Heart right ventricle (tissue), 16 donors: ENCODE results near the gene SLC6A8. TPM values are rescaled to one million over a fixed set of nuclear protein-coding genes. Genes with fewer than 3 reads are reported as not detected.

Source experiments
- ATAC-seq, 8 donors: fragments of 200-7000 bp; cut with Tn5 transposase; one replicate each; pipeline ENCODE4 v1.9.1; 2020; ENCODE audit warnings: mild to moderate bottlenecking in 8 of 8, moderate library complexity in 8 of 8, moderate number of reproducible peaks in 1 of 8
- DNase-seq, 2 donors: peaks; one replicate each; pipeline ENCODE4 v3.0.0-alpha.2; 2020
- H3K27ac ChIP-seq, 10 donors: fragments of 200-600 bp; sonication (generic) in 2 of 10; one replicate each; pipeline versions ENCODE4 v1.5.0 to v1.8.0; 2020 to 2022; ENCODE audit warnings: mild to moderate bottlenecking in 3 of 10
- H3K27me3 ChIP-seq, 7 donors: fragments of 200-600 bp; one replicate each; pipeline ENCODE4 v1.8.0; 2021 to 2022; ENCODE audit warnings: mild to moderate bottlenecking in 2 of 7
- H3K36me3 ChIP-seq, 9 donors: fragments of 200-600 bp; sonication (generic) in 1 of 9; one replicate each; pipeline versions ENCODE4 v1.5.0 to v1.8.0; 2020 to 2022; ENCODE audit warnings: mild to moderate bottlenecking in 2 of 9
- H3K4me1 ChIP-seq, 9 donors: fragments of 200-600 bp; sonication (generic) in 1 of 9; one replicate each; pipeline versions ENCODE4 v1.5.0 to v1.8.0; 2020 to 2022; ENCODE audit warnings: mild to moderate bottlenecking in 4 of 9
- H3K4me3 ChIP-seq, 10 donors: fragments of 200-600 bp; sonication (generic) in 2 of 10; one replicate each; pipeline versions ENCODE4 v1.5.0 to v1.8.0; 2020 to 2022; ENCODE audit warnings: mild to moderate bottlenecking in 7 of 10, moderate library complexity in 2 of 10
- H3K9me3 ChIP-seq, 11 donors: fragments of 200-600 bp in 10 of 11; sonication (generic) in 2 of 11; one replicate each; pipeline versions ENCODE4 v1.5.0 to v1.8.0; 2013 to 2022; ENCODE audit warnings: mild to moderate bottlenecking in 2 of 11, control low read depth in 1 of 11, moderate library complexity in 1 of 11
- CTCF ChIP-seq, 9 donors: fragments of 200-600 bp; sonication (generic) in 2 of 9; IDR thresholded peaks; one replicate each; pipeline versions ENCODE4 v1.5.0 to v1.8.0; 2021 to 2022; ENCODE audit warnings: antibody characterized with exemption in 9 of 9, mild to moderate bottlenecking in 5 of 9, moderate library complexity in 1 of 9
- WGBS, 2 donors: extraction: QIAGEN DNeasy Blood & Tissue Kit; methylation state at CpG; one replicate each; pipeline ENCODE4 v1.1.7; 2013; ENCODE audit warnings: inconsistent platforms in 1 of 2; 5-methylcytosine and 5-hydroxymethylcytosine counted together
- intact Hi-C, 10 donors: fragments of 100-400 bp; cut with DNase I; formaldehyde crosslinking; loops; one replicate each; pipeline versions ENCODE4 v1.11.1 to v1.14.2; 2022
- polyA plus RNA-seq, 2 donors: library from polyadenylated mRNA; stranded (reverse); fragments of 200-250 nt; gene quantifications; one replicate each; pipeline ENCODE4 v1.2.3, GENCODE V29; 2013
- total RNA-seq, 10 donors: library from RNA; stranded (reverse); fragmentation: NEBNext Ultra II Directional in 3 of 10; extraction: Animal tissue kit (Norgen Biotek cat#: 25700) in 3 of 10; gene quantifications; one replicate each; pipeline versions ENCODE4 v1.2.1 to v1.2.4, GENCODE V29; 2021 to 2023
- donor health status: Arrhythmogenic right ventricular cardiomyopathy.
- donor health status: ischemic (EF 13 %, LVEDD 7.1; RV severe dilation, severe dysfunction).
- donor health status: healthy with polysubstance abuse.
- donor health status: DM: no; HTN: yes; CAD: no.
- donor health status: DM: no; HTN: no; CAD: no.
- donor health status: ischemic (EF 25% LVEDD 6.9; RV normal size, moderate dysfunction).
- donor health status: ischemic (EF 25% LVEDD 5.7; RV mildly dilated, moderate dysfunction).
- donor health status: healthy.
- donor health status: DM: yes; HTN: yes; CAD: no.
- donor health status: Ischemic cardiomyopathy.
- donor health status: ischemic (EF 35%, LVEDD 5.7; RV mildly dilated, moderate dysfunction).
- donor health status: nonischemic (EF 11% LVEDD 7.7; RV severe dilation, severe dysfunction).
- donor health status: DM: yes; HTN: yes; CAD: no.
- donor health status: PGD.
- donor health status: ischemic (EF 29% LVEDD 5.4; RV normal size, mild dysfunction).
- donor health status: nonischemic (EF 23%, LVEDD 6.1; RV moderate dilation, normal function).

SLC6A8 gene
- total and polyA plus RNA-seq, 12 donors, result 128 to 238 (median 176) TPM

GRCh38 chrX:153732401-153732800, 44.7 kb downstream of the SLC6A8 start:
- ATAC-seq (no peak), DNase-seq (no peak)
- H3K4me3 ChIP-seq, result no peak overlapping the region
- peaks cover 0 to 43% (median 0%) of the 10 kb centered on the region in 9 donors for H3K36me3 ChIP-seq
- H3K4me1 ChIP-seq, result peaks cover 0 to 24% (median 8%) of the 10 kb centered on the region in 9 donors
- 92 to 94% methylated on average over 12 to 14 of the region's 14 CpGs for WGBS, 2 donors
- intact Hi-C loops, result no loop called here
- H3K27ac ChIP-seq, result no peak overlapping the region
- peaks cover 0 to 8% (median 0%) of the 10 kb centered on the region in 11 donors for H3K9me3 ChIP-seq
- no peak for TF ChIP-seq CTCF (IDR thresholded peaks at IDR 0.05)
- no peaks in the 10 kb centered on the region for H3K27me3 ChIP-seq

- DNase-seq, result no peak
- WGBS, 2 donors, result 85 to 93% methylated on average over 5 to 15 of the region's 15 CpGs
- Histone ChIP-seq H3K27ac (no peak overlapping the region), H3K4me3 (no peak overlapping the region), H3K27me3 (no peaks in the 10 kb centered on the region), H3K36me3 (peaks cover 0 to 43% (median 0%) of the 10 kb centered on the region in 9 donors), H3K4me1 (peaks cover 0 to 14% (median 0%) of the 10 kb centered on the region in 9 donors), H3K9me3 (peaks cover 0 to 8% (median 0%) of the 10 kb centered on the region in 11 donors)
- TF ChIP-seq CTCF (IDR thresholded peaks at IDR 0.05), result no peak
- ATAC-seq, result no peak
- intact Hi-C loops, result no loop called here
Observed at GRCh38 chrX:153733651-153734240, 46.0 kb downstream of the SLC6A8 start.

GRCh38 chrX:153734871-153735270, 47.1 kb downstream of the SLC6A8 start:
- DNase-seq, result no peak
- Histone ChIP-seq H3K9me3 (peaks cover 0 to 8% (median 0%) of the 10 kb centered on the region in 11 donors), H3K36me3 (peaks cover 0 to 35% (median 0%) of the 10 kb centered on the region in 9 donors), H3K4me1 (peaks cover 0 to 14% (median 0%) of the 10 kb centered on the region in 9 donors), H3K4me3 (no peak overlapping the region), H3K27ac (no peak overlapping the region), H3K27me3 (no peaks in the 10 kb centered on the region)
- ATAC-seq, result no peak
- WGBS, 2 donors, result 99 to 100% methylated on average over 2 of the region's 2 CpGs
- intact Hi-C loops, result no loop called here
- TF ChIP-seq CTCF (IDR thresholded peaks at IDR 0.05), result no peak

- peaks cover 0 to 14% (median 0%) of the 10 kb centered on the region in 9 donors for H3K4me1 ChIP-seq
- H3K9me3 ChIP-seq, result peaks cover 0 to 8% (median 0%) of the 10 kb centered on the region in 11 donors
- no peaks in the 10 kb centered on the region for H3K27me3 ChIP-seq
- no peak overlapping the region for H3K4me3 ChIP-seq
- H3K36me3 ChIP-seq, result peaks cover 0 to 31% (median 0%) of the 10 kb centered on the region in 9 donors
- no peak overlapping the region for H3K27ac ChIP-seq
- intact Hi-C loops, result no loop called here
- ATAC-seq (no peak), DNase-seq (no peak)
- 82% methylated on average over 9 of the region's 9 CpGs for WGBS, 2 donors
- no peak for TF ChIP-seq CTCF (IDR thresholded peaks at IDR 0.05)
Observed at GRCh38 chrX:153735274-153735673, 47.5 kb downstream of the SLC6A8 start.
